Hepatocyte (in vitro differentiated cells): ENCODE results near the gene PLSCR5. TPM values are rescaled to one million over a fixed set of nuclear protein-coding genes. Genes with fewer than 3 reads are reported as not detected.

Experiments
- DNase-seq: peaks from one replicate; pipeline ENCODE4 v3.0.0-alpha.2; 2016; ENCODE audit warnings: low spot score
- H2AFZ ChIP-seq: fragments of 200-600 bp; sonication (generic); 2 replicates; pipeline ENCODE4 v1.6.0; 2016; ENCODE audit warnings: antibody characterized with exemption, mild to moderate bottlenecking
- H3K27ac ChIP-seq: fragments of 200-600 bp; sonication (generic); 2 replicates; pipeline ENCODE4 v1.5.1; 2016; ENCODE audit warnings: mild to moderate bottlenecking
- H3K27me3 ChIP-seq: fragments of 200-600 bp; sonication (generic); 2 replicates; pipeline ENCODE4 v1.6.1; 2016
- H3K36me3 ChIP-seq: fragments of 200-600 bp; sonication (generic); replicated peaks from 2 replicates; pipeline ENCODE4 v1.5.1; 2016; ENCODE audit warnings: low read depth; ENCODE audit not compliant: insufficient read depth
- H3K4me1 ChIP-seq: fragments of 200-600 bp; sonication (generic); 2 replicates; pipeline ENCODE4 v1.5.1; 2016; ENCODE audit warnings: mild to moderate bottlenecking, moderate library complexity; ENCODE audit not compliant: insufficient read depth
- H3K4me2 ChIP-seq: fragments of 200-600 bp; sonication (generic); 2 replicates; pipeline ENCODE4 v1.6.0; 2016
- H3K4me3 ChIP-seq: fragments of 200-600 bp; sonication (generic); 2 replicates; pipeline ENCODE4 v1.5.1; 2016; ENCODE audit warnings: mild to moderate bottlenecking
- H3K79me2 ChIP-seq: fragments of 200-600 bp; sonication (generic); 2 replicates; pipeline ENCODE4 v1.6.0; 2017; ENCODE audit warnings: mild to moderate bottlenecking
- H3K9me2 ChIP-seq: fragments of 200-600 bp; sonication (generic); replicated peaks from 2 replicates; pipeline ENCODE4 v1.6.0; 2017; ENCODE audit warnings: mild to moderate bottlenecking; ENCODE audit not compliant: insufficient read depth
- H3K9me3 ChIP-seq: fragments of 200-600 bp; sonication (generic); 2 replicates; pipeline ENCODE4 v1.5.1; 2016; ENCODE audit warnings: low read depth, mild to moderate bottlenecking
- H4K20me1 ChIP-seq: fragments of 200-600 bp; sonication (generic); 2 replicates; pipeline ENCODE4 v1.6.0; 2016; ENCODE audit warnings: mild to moderate bottlenecking; ENCODE audit not compliant: insufficient read depth, poor library complexity, severe bottlenecking
- EZH2 ChIP-seq: fragments of 200-600 bp; sonication (generic); IDR thresholded peaks from 2 replicates; pipeline ENCODE4 v1.6.1; 2016; ENCODE audit warnings: antibody characterized with exemption, mild to moderate bottlenecking, borderline replicate concordance
- EZH2phosphoT487 ChIP-seq: fragments of 200-600 bp; sonication (generic); IDR thresholded peaks from one replicate; pipeline ENCODE4 v1.6.1; 2018; ENCODE audit warnings: antibody characterized with exemption, mild to moderate bottlenecking, low read depth, moderate library complexity; ENCODE audit not compliant: unreplicated experiment, severe bottlenecking
- WGBS: methylation state at CpG from one replicate; pipeline ENCODE4 v1.1.6; 2016; ENCODE audit warnings: low lambda C conversion rate; ENCODE audit errors: missing lambda C conversion rate; 5-methylcytosine and 5-hydroxymethylcytosine counted together
- polyA plus RNA-seq: library from polyadenylated mRNA; unstranded; fragments of >200 nt; fragmentation: Nextera tagmentation; extraction: Ambion mirVana; gene quantifications from 2 replicates; pipeline ENCODE4 v1.2.1, GENCODE V29; 2016
- total RNA-seq: library from RNA; depleted of rRNA; stranded (reverse); fragments of >200 nt; gene quantifications from 2 replicates; pipeline ENCODE4 v1.2.3, GENCODE V29; 2014
- TF ChIP-seq, protein P1 (sequence below): fragments of 200-600 bp; sonication (generic); IDR thresholded peaks from 2 replicates; pipeline ENCODE4 v1.5.1; 2016; ENCODE audit warnings: antibody characterized with exemption, mild to moderate bottlenecking; ENCODE audit not compliant: poor library complexity

PLSCR5 gene
- total and polyA plus RNA-seq, 2 experiments from 2014 or later, result 2.0 to 3.0 TPM

DNA sequence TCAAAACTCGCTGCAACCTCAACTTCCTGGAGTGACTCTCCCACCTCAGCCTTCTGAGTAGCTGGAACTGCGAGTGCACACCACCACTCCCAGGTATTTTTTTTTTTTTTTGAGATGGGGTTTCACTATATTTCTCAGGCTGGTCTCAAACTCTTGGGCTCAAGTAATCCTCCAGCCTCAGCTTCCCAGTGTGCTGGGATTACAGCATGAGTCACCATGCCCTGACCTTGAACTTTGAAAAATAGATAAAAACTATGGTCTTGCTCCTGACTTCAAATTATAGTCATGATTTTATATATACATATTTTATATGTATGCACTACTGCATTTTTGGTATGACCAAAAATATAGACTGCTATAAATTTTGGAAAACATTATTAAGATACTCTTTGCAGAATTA lies 6.9 kb upstream of the PLSCR5 start:
- Histone ChIP-seq H3K27me3 (no peaks in the 10 kb centered on the region), H3K36me3 (no peaks in the 10 kb centered on the region), H3K9me3 (no peaks in the 10 kb centered on the region), H3K27ac (no peak overlapping the region), H3K4me2 (no peak overlapping the region), H3K9me2 (no peaks in the 10 kb centered on the region), H3K4me1 (no peaks in the 10 kb centered on the region), H3K79me2 (no peaks in the 10 kb centered on the region), H3K4me3 (no peak overlapping the region), H4K20me1 (no peaks in the 10 kb centered on the region), H2AFZ (no peak overlapping the region)
- WGBS, result 74% methylated on average over 2 of the region's 2 CpGs
- DNase-seq, result no peak
- TF ChIP-seq, protein P1, sequence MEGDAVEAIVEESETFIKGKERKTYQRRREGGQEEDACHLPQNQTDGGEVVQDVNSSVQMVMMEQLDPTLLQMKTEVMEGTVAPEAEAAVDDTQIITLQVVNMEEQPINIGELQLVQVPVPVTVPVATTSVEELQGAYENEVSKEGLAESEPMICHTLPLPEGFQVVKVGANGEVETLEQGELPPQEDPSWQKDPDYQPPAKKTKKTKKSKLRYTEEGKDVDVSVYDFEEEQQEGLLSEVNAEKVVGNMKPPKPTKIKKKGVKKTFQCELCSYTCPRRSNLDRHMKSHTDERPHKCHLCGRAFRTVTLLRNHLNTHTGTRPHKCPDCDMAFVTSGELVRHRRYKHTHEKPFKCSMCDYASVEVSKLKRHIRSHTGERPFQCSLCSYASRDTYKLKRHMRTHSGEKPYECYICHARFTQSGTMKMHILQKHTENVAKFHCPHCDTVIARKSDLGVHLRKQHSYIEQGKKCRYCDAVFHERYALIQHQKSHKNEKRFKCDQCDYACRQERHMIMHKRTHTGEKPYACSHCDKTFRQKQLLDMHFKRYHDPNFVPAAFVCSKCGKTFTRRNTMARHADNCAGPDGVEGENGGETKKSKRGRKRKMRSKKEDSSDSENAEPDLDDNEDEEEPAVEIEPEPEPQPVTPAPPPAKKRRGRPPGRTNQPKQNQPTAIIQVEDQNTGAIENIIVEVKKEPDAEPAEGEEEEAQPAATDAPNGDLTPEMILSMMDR, result no peak
- TF ChIP-seq EZH2 (no peak), EZH2phosphoT487 (no peak)

DNA sequence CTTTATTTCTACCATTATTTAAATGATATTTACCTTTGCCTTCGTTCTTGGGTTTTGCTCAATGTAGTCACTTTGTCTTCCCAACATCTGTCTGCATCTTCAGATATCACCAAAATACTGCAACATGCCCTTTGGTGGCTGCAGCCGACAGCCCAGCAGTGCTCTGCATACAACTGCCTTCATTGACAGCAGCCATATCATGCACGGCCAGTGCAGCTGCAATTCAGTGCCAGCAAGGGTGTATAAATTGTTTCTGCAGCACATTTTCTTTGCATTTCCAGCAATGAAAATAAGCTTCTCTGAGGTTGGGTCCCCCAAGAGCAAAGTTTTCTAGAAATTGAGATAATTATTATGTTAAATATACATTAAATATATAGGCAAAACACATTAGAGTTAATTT lies 6.0 kb upstream of the PLSCR5 start:
- Histone ChIP-seq H3K27ac (no peak overlapping the region), H3K36me3 (no peaks in the 10 kb centered on the region), H3K4me2 (no peak overlapping the region), H3K4me3 (no peak overlapping the region), H3K9me3 (no peaks in the 10 kb centered on the region), H4K20me1 (no peaks in the 10 kb centered on the region), H3K27me3 (no peaks in the 10 kb centered on the region), H3K9me2 (no peaks in the 10 kb centered on the region), H3K79me2 (no peaks in the 10 kb centered on the region), H2AFZ (no peak overlapping the region), H3K4me1 (no peaks in the 10 kb centered on the region)
- TF ChIP-seq EZH2phosphoT487 (no peak), EZH2 (no peak)
- TF ChIP-seq, protein P1, result no peak
- 62% methylated on average over 3 of the region's 3 CpGs for WGBS
- DNase-seq, result no peak

DNA sequence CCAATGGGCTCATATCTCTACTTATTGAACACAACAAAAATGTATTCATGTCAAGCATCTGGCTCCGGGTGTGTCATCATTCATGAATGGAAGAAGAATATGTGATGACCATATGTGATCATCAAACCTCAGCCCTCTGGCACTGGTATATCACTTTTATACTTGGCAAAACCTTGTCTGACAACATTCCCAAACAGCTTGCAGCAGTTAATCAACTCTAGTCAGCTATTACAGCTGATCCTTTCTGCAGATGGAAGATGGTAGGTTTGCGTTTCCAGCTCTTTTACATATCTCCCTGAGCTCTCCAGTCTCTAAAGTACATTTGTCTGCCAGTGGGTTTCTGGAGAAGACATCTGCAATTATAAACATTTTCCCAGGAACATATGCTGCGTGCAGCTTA lies 6.6 kb downstream of the PLSCR5 start:
- Histone ChIP-seq H3K9me2 (no peaks in the 10 kb centered on the region), H3K79me2 (no peaks in the 10 kb centered on the region), H3K4me1 (no peaks in the 10 kb centered on the region), H3K9me3 (no peaks in the 10 kb centered on the region), H3K4me3 (no peak overlapping the region), H2AFZ (no peak overlapping the region), H4K20me1 (no peaks in the 10 kb centered on the region), H3K27ac (no peak overlapping the region), H3K36me3 (no peaks in the 10 kb centered on the region), H3K4me2 (no peak overlapping the region), H3K27me3 (no peaks in the 10 kb centered on the region)
- TF ChIP-seq, protein P1, result no peak
- TF ChIP-seq EZH2, result no peak
- no peak for TF ChIP-seq EZH2phosphoT487
- WGBS, result 60% methylated on average over 3 of the region's 3 CpGs
- no peak for DNase-seq
